AG04450 (cell line): ENCODE data around the gene MYBPC1. TPM values are rescaled to one million over a fixed set of nuclear protein-coding genes. Genes with fewer than 3 reads are reported as not detected.

Source experiments
- CTCF ChIA-PET: fragments of 300-600, 350-600 bp; formaldehyde crosslinking; extraction: SDS; loops from one replicate; lab custom pipeline; 2022; ENCODE audit warnings: antibody characterized with exemption, inconsistent platforms; lab: Charles Lee
- POLR2A ChIA-PET: fragments of 350-600 bp; formaldehyde crosslinking; extraction: SDS; loops from one replicate; lab custom pipeline; 2021; ENCODE audit warnings: antibody characterized with exemption, inconsistent platforms; lab: Yijun Ruan, JAX
- DNase-seq: peaks from one replicate; pipeline ENCODE4 v3.0.0-alpha.2; 2011; ENCODE audit warnings: low read depth, low spot score
- H3K27ac ChIP-seq: one replicate; pipeline ENCODE4 v1.5.1; 2012; ENCODE audit warnings: low read depth, low read length, control low read depth
- H3K27me3 ChIP-seq: one replicate; pipeline ENCODE4 v1.6.0; 2012; ENCODE audit warnings: low read length; ENCODE audit not compliant: control insufficient read depth, insufficient read depth
- H3K4me3 ChIP-seq: 2 replicates; pipeline ENCODE4 v1.5.1; 2011; ENCODE audit warnings: mild to moderate bottlenecking, low read depth, low read length, control low read depth
- H3K9me3 ChIP-seq: 2 replicates; pipeline ENCODE4 v1.5.1; 2012; ENCODE audit warnings: low read length; ENCODE audit not compliant: control insufficient read depth, insufficient read depth
- CTCF ChIP-seq: IDR thresholded peaks from 2 replicates; pipeline ENCODE4 v1.5.1; 2011; ENCODE audit warnings: low read depth, low read length, control low read depth, inconsistent platforms
- polyA plus RNA-seq: library from polyadenylated mRNA; depleted of rRNA; stranded (reverse); fragments of >200 nt; gene quantifications from 2 replicates; pipeline ENCODE4 v1.2.3, GENCODE V29; 2011

MYBPC1 gene
- polyA plus RNA-seq, 1 experiment = not detected

- Histone ChIP-seq H3K27me3 (no peaks in the 10 kb centered on the region), H3K27ac (no peak overlapping the region), H3K4me3 (no peak overlapping the region), H3K9me3 (no peaks in the 10 kb centered on the region)
- no peak for DNase-seq
- no peak for TF ChIP-seq CTCF
- POLR2A ChIA-PET = no interaction called here
- CTCF ChIA-PET = no interaction called here
Observed at GRCh38 chr12:101590383-101590782, 4.4 kb upstream of the MYBPC1 start.

DNA sequence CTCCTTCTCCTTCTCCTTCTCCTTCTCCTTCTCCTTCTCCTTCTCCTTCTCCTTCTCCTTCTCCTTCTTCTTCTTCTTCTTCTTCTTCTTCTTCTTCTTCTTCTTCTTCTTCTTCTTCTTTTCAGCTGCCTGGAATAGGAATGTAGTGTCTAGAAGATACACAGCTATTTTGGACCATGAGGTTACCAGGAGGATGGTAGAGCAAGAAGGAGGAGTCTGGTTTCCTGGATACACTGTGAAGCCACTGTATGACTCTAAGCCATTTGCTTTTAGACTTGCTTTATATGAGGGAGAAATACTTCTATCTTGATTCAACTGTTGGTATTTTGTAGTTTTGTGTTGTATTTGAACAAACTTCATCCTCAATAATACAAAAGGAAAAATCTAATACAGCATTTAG is 3.0 kb upstream of the MYBPC1 start:
- POLR2A ChIA-PET = no interaction called here
- CTCF ChIA-PET = no interaction called here
- DNase-seq = no peak
- no peak overlapping the region for H3K4me3 ChIP-seq
- TF ChIP-seq CTCF = no peak
- H3K27me3 ChIP-seq = no peaks in the 10 kb centered on the region
- H3K9me3 ChIP-seq = no peaks in the 10 kb centered on the region
- H3K27ac ChIP-seq = no peak overlapping the region

DNA sequence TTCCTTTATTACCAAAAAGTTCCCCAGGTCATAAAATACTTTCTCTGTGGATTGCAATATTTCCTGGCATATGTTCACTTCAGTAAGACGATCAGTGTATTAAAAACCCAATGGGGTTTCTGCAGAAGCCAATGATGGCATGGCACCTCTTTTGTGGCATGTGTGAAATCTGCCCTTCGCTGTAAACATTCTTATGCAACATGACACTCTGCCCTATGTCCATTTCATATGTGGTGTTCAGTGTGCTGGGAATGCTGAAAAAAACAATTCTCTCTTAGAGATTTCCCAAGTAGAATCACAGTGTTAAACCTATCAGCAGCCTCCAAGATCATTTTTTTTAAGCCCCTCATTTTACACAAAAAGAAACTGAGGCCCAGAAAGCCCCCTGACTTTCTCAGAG is 2.3 kb upstream of the MYBPC1 start:
- H3K27ac ChIP-seq = no peak overlapping the region
- H3K9me3 ChIP-seq = no peaks in the 10 kb centered on the region
- no peak for DNase-seq
- H3K27me3 ChIP-seq = no peaks in the 10 kb centered on the region
- TF ChIP-seq CTCF = no peak
- no peak overlapping the region for H3K4me3 ChIP-seq
- ChIA-PET POLR2A (no interaction called here), CTCF (no interaction called here)

GRCh38 chr12:101592921-101593320 is 1.9 kb upstream of the MYBPC1 start:
- no peak for DNase-seq
- POLR2A ChIA-PET = no interaction called here
- no peaks in the 10 kb centered on the region for H3K27me3 ChIP-seq
- H3K4me3 ChIP-seq = no peak overlapping the region
- no peak for TF ChIP-seq CTCF
- CTCF ChIA-PET = no interaction called here
- H3K9me3 ChIP-seq = no peaks in the 10 kb centered on the region
- H3K27ac ChIP-seq = no peak overlapping the region

DNA sequence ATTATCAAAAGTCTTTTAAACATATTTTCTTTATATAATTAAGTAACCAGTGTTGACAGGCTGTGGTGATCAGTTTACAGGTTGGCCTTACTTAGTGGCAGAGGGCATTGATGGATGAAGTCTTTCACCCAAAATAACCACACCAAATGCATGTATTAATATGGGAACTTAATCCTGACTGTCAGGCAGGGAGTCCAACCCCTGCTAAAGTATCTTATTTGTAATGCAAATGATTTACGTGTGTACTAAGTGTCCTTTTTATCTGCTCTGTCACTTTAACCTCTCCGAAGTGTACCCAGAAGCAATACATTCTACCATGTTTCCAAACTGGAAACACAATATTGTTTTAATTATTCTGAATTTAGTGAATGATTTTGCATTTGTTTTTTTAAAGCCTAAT is 1.4 kb downstream of the MYBPC1 start:
- Histone ChIP-seq H3K27me3 (no peaks in the 10 kb centered on the region), H3K4me3 (no peak overlapping the region), H3K27ac (no peak overlapping the region), H3K9me3 (no peaks in the 10 kb centered on the region)
- ChIA-PET CTCF (no interaction called here), POLR2A (no interaction called here)
- no peak for TF ChIP-seq CTCF
- DNase-seq = no peak
